Nephron progenitor cell (in vitro differentiated cells): ENCODE measurements around the gene B3GALT4.
"Not testable (repeated sequence)": the region's sequence is repeated elsewhere in the genome, so short reads cannot be mapped to it uniquely, and the experiment has no call there.

ENCODE experiments used
- DNase-seq: peaks from one replicate; pipeline ENCODE4 v3.0.0; 2021
- H3K27ac Mint-ChIP-seq: 2 replicates; pipeline ENCODE4 v1.8.0; 2021; ENCODE audit warnings: mild to moderate bottlenecking, moderate library complexity, mixed read lengths
- H3K27me3 Mint-ChIP-seq: 2 replicates; pipeline ENCODE4 v1.8.0; 2021; ENCODE audit warnings: mild to moderate bottlenecking, low read depth, mixed read lengths; ENCODE audit not compliant: poor library complexity
- H3K36me3 Mint-ChIP-seq: 2 replicates; pipeline ENCODE4 v1.8.0; 2021; ENCODE audit warnings: low read depth, mixed read lengths
- H3K4me1 Mint-ChIP-seq: 2 replicates; pipeline ENCODE4 v1.8.0; 2021; ENCODE audit warnings: mixed read lengths
- H3K4me3 Mint-ChIP-seq: 2 replicates; pipeline ENCODE4 v1.8.0; 2021; ENCODE audit warnings: mild to moderate bottlenecking, moderate library complexity, mixed read lengths
- H3K9me3 Mint-ChIP-seq: 2 replicates; pipeline ENCODE4 v1.8.0; 2021; ENCODE audit warnings: mild to moderate bottlenecking, moderate library complexity, mixed read lengths
- TF ChIP-seq, protein P1 (sequence below): fragments of 200-600 bp; sonication (generic); IDR thresholded peaks from 2 replicates; pipeline ENCODE4 v1.5.0; 2021; ENCODE audit warnings: antibody characterized with exemption

B3GALT4 gene

DNA sequence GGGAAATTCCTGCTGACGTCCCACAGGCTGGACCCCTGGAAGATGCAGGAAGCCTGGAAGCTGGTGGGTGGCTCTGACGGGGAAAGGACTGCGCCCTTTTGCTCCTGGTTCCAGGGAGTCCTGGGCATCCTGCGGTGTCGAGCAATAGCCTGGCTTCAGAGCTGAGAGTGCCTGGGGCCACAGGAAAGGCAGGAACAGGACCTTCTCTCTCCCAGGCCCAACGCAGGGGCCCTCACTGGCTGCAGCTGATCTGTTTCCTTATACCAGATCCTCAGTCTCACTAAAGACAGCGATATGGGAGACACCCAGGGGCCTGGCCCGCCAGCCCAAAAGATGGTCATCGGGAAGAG, 1.4 kb downstream of the B3GALT4 start:
- Mint-ChIP-seq H3K4me3 (no peak overlapping the region), H3K27ac (no peak overlapping the region), H3K4me1 (peaks cover 62% of the 10 kb centered on the region), H3K27me3 (no peaks in the 10 kb centered on the region), H3K9me3 (no peaks in the 10 kb centered on the region), H3K36me3 (peaks cover 28% of the 10 kb centered on the region)
- TF ChIP-seq, protein P1, sequence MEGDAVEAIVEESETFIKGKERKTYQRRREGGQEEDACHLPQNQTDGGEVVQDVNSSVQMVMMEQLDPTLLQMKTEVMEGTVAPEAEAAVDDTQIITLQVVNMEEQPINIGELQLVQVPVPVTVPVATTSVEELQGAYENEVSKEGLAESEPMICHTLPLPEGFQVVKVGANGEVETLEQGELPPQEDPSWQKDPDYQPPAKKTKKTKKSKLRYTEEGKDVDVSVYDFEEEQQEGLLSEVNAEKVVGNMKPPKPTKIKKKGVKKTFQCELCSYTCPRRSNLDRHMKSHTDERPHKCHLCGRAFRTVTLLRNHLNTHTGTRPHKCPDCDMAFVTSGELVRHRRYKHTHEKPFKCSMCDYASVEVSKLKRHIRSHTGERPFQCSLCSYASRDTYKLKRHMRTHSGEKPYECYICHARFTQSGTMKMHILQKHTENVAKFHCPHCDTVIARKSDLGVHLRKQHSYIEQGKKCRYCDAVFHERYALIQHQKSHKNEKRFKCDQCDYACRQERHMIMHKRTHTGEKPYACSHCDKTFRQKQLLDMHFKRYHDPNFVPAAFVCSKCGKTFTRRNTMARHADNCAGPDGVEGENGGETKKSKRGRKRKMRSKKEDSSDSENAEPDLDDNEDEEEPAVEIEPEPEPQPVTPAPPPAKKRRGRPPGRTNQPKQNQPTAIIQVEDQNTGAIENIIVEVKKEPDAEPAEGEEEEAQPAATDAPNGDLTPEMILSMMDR: no peak
- no peak for DNase-seq

DNA sequence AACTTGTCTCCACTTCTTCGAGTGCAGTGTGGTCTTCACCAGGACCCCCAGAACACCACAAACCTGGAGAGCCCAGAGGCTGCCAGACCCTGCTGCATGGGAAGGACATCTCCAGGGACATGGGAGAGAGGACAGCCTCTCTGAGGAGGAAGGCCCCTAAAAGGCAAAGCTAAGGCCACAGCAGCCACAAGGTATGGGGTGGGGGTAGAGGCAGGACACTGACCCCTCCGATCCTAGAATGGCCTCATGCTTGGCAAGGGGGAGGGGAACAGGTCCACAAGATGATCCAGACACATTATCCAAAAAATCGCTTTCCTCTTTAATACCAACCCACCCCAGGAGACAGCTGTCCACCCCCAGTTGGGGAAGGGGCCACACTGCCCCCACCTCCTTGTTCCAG, 1.9 kb downstream of the B3GALT4 start:
- no peak overlapping the region for H3K27ac Mint-ChIP-seq
- TF ChIP-seq, protein P1: no peak
- DNase-seq: no peak
- no peak overlapping the region for H3K4me3 Mint-ChIP-seq
- H3K9me3 Mint-ChIP-seq: no peaks in the 10 kb centered on the region
- H3K4me1 Mint-ChIP-seq: peaks cover 57% of the 10 kb centered on the region
- no peaks in the 10 kb centered on the region for H3K27me3 Mint-ChIP-seq
- peaks cover 24% of the 10 kb centered on the region for H3K36me3 Mint-ChIP-seq

DNA sequence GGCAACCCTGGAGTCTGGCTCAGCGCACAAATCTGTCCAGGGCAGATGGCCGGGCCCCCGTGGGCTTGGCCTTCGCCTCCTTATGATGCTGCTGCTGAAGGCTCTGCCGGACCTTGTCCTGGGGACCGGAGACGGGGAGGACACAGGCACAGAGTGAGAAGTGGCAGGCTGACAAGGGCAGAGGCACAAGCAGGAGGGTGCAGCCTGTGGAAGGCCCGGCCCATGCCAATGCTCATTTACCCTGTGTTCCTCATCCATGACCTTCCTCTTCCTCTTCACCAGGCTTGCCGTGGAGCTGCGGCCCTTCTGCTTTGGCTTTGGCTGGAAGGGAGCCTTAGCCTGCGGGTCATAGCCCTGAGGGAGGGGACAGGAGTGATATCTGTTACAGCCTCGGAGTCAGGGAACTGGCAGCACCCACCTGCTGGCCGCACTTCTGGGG, 2.4 kb downstream of the B3GALT4 start:
- H3K27me3 Mint-ChIP-seq: no peaks in the 10 kb centered on the region
- TF ChIP-seq, protein P1: no peak
- H3K4me1 Mint-ChIP-seq: peaks cover 53% of the 10 kb centered on the region
- H3K4me3 Mint-ChIP-seq: no peak overlapping the region
- H3K27ac Mint-ChIP-seq: no peak overlapping the region
- peaks cover 20% of the 10 kb centered on the region for H3K36me3 Mint-ChIP-seq
- no peak for DNase-seq
- H3K9me3 Mint-ChIP-seq: no peaks in the 10 kb centered on the region

DNA sequence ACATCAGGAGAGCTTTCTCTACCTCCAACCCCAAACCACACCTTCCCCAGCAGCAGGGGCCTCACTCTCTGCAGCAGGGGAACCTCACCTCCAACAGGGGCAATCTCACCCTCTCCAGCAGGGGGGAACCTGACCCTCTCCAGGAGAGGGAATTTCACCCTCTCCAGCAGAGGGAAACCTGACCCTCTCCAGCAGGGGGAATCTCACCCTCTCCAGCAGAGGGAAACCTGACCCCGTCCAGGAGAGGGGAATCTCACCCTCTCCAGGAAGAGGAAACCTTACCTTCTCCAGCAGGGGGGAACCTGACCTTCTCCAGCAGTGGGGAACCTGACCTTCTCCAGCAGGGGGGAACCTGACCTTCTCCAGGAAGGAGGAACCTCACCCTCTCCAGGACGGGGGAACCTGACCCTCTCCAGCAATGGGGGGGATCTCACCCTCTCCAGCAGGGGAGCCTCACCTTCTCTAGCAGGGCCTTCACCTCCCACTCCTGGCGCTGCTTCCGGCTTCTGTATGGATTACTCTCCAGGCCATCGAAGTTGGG, 3.1 kb downstream of the B3GALT4 start:
- Mint-ChIP-seq H3K27ac (peak overlapping the region; percentile 85), H3K4me1 (peaks cover 46% of the 10 kb centered on the region), H3K36me3 (peaks cover 13% of the 10 kb centered on the region), H3K4me3 (no peak overlapping the region), H3K9me3 (no peaks in the 10 kb centered on the region), H3K27me3 (no peaks in the 10 kb centered on the region)
- TF ChIP-seq, protein P1: peak; percentile 56
- peak; percentile 58 for DNase-seq

DNA sequence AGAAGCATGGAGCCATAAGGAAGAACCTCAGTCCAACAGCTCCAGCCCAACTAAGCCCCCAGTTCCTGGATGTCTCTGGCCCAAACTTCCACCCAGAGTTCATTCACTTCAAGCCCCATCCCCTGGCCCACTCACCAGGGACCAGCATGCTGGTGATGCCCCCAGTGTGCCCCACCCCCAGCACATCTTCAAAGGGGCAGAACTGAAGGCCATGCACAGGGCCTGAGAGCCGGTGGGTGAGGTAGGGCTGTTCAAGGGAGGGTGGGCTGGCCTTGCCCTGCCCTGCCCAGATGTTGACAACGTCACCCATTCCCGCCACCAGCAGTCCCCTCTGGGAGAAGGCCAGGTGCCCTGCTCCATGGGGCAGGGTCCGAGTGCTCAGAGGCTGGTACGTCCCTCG, 3.6 kb downstream of the B3GALT4 start:
- Mint-ChIP-seq H3K27me3 (no peaks in the 10 kb centered on the region), H3K27ac (no peak overlapping the region), H3K36me3 (peaks cover 9% of the 10 kb centered on the region), H3K9me3 (no peaks in the 10 kb centered on the region), H3K4me1 (peaks cover 41% of the 10 kb centered on the region), H3K4me3 (no peak overlapping the region)
- no peak for DNase-seq
- TF ChIP-seq, protein P1: no peak

DNA sequence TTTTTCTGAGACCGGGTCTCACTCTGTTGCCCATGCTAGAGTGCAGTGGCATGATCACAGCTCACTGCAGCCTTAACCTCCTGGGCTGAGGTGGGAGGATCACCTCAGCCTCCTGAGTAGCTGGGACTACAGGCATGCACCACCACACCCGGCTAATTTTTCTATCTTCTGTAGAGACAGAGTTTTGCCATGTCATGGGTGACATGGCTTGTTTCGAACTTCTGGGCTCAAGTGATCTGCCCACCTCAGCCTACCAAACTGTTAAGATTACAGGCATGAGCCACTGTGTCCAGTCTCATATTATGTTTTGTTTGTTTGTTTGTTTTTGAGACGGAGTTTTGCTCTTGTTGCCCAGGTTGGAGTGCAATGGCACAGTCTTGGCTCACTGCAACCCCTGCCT, 8.3 kb downstream of the B3GALT4 start:
- Mint-ChIP-seq H3K4me1 (peaks cover 49% of the 10 kb centered on the region), H3K36me3 (peaks cover 17% of the 10 kb centered on the region)
- H3K27me3 Mint-ChIP-seq, DNase-seq, H3K4me3 Mint-ChIP-seq, H3K27ac Mint-ChIP-seq, H3K9me3 Mint-ChIP-seq: not testable (repeated sequence)
